ENCODE data around the gene CDH12.

DNA sequence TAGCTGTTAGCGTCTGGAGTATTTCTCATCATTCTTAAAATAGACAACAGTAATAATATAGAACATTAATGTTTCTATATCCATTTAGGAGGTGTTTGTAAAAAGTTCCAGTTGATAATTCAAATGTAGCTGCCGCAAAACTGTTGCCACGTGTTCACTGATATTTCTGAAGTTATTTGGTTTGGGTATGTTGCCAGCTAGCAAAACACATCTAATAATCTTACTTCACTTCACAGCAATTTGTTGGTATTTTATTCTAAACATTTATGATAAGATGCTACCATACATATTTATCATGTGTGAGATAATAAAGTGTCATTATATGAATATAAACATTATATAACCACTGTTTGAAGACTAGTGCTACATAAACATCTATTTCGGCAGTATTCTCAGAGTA is 101.6 kb downstream of the CDH12 start:
- TF ChIP-seq, protein P1, sequence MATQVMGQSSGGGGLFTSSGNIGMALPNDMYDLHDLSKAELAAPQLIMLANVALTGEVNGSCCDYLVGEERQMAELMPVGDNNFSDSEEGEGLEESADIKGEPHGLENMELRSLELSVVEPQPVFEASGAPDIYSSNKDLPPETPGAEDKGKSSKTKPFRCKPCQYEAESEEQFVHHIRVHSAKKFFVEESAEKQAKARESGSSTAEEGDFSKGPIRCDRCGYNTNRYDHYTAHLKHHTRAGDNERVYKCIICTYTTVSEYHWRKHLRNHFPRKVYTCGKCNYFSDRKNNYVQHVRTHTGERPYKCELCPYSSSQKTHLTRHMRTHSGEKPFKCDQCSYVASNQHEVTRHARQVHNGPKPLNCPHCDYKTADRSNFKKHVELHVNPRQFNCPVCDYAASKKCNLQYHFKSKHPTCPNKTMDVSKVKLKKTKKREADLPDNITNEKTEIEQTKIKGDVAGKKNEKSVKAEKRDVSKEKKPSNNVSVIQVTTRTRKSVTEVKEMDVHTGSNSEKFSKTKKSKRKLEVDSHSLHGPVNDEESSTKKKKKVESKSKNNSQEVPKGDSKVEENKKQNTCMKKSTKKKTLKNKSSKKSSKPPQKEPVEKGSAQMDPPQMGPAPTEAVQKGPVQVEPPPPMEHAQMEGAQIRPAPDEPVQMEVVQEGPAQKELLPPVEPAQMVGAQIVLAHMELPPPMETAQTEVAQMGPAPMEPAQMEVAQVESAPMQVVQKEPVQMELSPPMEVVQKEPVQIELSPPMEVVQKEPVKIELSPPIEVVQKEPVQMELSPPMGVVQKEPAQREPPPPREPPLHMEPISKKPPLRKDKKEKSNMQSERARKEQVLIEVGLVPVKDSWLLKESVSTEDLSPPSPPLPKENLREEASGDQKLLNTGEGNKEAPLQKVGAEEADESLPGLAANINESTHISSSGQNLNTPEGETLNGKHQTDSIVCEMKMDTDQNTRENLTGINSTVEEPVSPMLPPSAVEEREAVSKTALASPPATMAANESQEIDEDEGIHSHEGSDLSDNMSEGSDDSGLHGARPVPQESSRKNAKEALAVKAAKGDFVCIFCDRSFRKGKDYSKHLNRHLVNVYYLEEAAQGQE (IDR thresholded peaks at IDR 0.05; ENCODE audit: insufficient replicate concordance, low read depth), result no peak
- TF ChIP-seq, protein P2, sequence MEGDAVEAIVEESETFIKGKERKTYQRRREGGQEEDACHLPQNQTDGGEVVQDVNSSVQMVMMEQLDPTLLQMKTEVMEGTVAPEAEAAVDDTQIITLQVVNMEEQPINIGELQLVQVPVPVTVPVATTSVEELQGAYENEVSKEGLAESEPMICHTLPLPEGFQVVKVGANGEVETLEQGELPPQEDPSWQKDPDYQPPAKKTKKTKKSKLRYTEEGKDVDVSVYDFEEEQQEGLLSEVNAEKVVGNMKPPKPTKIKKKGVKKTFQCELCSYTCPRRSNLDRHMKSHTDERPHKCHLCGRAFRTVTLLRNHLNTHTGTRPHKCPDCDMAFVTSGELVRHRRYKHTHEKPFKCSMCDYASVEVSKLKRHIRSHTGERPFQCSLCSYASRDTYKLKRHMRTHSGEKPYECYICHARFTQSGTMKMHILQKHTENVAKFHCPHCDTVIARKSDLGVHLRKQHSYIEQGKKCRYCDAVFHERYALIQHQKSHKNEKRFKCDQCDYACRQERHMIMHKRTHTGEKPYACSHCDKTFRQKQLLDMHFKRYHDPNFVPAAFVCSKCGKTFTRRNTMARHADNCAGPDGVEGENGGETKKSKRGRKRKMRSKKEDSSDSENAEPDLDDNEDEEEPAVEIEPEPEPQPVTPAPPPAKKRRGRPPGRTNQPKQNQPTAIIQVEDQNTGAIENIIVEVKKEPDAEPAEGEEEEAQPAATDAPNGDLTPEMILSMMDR (IDR thresholded peaks at IDR 0.05; ENCODE audit: insufficient read depth, low read length), result no peak
- TF ChIP-seq POLR2AphosphoS5 (IDR thresholded peaks at IDR 0.05; ENCODE audit: low read depth) (no peak), GABPA (IDR thresholded peaks at IDR 0.05; ENCODE audit: low read depth) (no peak), SPI1 (IDR thresholded peaks at IDR 0.05; ENCODE audit: borderline replicate concordance, low read depth) (no peak)
